HFFc6 (cell line): ENCODE data around the gene MCAT. TPM values are rescaled to one million over a fixed set of nuclear protein-coding genes. Genes with fewer than 3 reads are reported as not detected.

Source experiments
- DNase-seq: peaks from one replicate; pipeline ENCODE4 v3.0.0-alpha.2; 2018
- H3K27ac Mint-ChIP-seq: 2 replicates; pipeline ENCODE4 v1.8.0; 2020; ENCODE audit warnings: mild to moderate bottlenecking, mixed read lengths
- H3K27me3 Mint-ChIP-seq: 2 replicates; pipeline ENCODE4 v1.8.0; 2021; ENCODE audit warnings: mild to moderate bottlenecking, moderate library complexity, mixed read lengths; ENCODE audit not compliant: insufficient read depth
- H3K36me3 Mint-ChIP-seq: 2 replicates; pipeline ENCODE4 v1.8.0; 2021; ENCODE audit warnings: low read depth, mixed read lengths
- H3K4me1 Mint-ChIP-seq: 2 replicates; pipeline ENCODE4 v1.8.0; 2020; ENCODE audit warnings: low read depth, mixed read lengths
- H3K4me3 Mint-ChIP-seq: 2 replicates; pipeline ENCODE4 v1.8.0; 2020; ENCODE audit warnings: mild to moderate bottlenecking, moderate library complexity, mixed read lengths
- H3K9me3 Mint-ChIP-seq: 2 replicates; pipeline ENCODE4 v1.8.0; 2020; ENCODE audit warnings: mild to moderate bottlenecking, mixed read lengths
- CTCF ChIP-seq: fragments of 200-600 bp; sonication (generic); IDR thresholded peaks from 2 replicates; pipeline ENCODE4 v1.5.0; 2021; ENCODE audit warnings: antibody characterized with exemption, mild to moderate bottlenecking
- total RNA-seq, 6 experiments: library from RNA; stranded (reverse); fragmentation: NEBNext Ultra II Directional; extraction: Animal tissue kit (Norgen Biotek cat#: 25700); gene quantifications; 2 replicates in 1 of 6; 3 replicates in 5 of 6; pipeline ENCODE4 v1.2.3, GENCODE V29; 2021

The MCAT gene
- total RNA-seq, 6 experiments from 2014 or later, result 15.1 to 16.6 (median 15.6) TPM

GRCh38 chr22:43181321-43182076 lies 38.3 kb upstream of the MCAT start:
- Mint-ChIP-seq H3K4me3 (no peak overlapping the region), H3K36me3 (peaks cover 17% of the 10 kb centered on the region), H3K27ac (no peak overlapping the region), H3K9me3 (no peaks in the 10 kb centered on the region), H3K4me1 (peaks cover 17% of the 10 kb centered on the region), H3K27me3 (no peaks in the 10 kb centered on the region; the same call in 1 of the 2 replicates)
- no peak for DNase-seq
- TF ChIP-seq CTCF, result no peak

- H3K9me3 Mint-ChIP-seq, result no peaks in the 10 kb centered on the region
- DNase-seq, result no peak
- no peak for TF ChIP-seq CTCF
- H3K4me1 Mint-ChIP-seq, result peaks cover 14% of the 10 kb centered on the region
- no peak overlapping the region for H3K27ac Mint-ChIP-seq
- H3K4me3 Mint-ChIP-seq, result no peak overlapping the region
- H3K36me3 Mint-ChIP-seq, result peaks cover 17% of the 10 kb centered on the region
- H3K27me3 Mint-ChIP-seq, result no peaks in the 10 kb centered on the region; the same call in 1 of the 2 replicates
Measured at GRCh38 chr22:43180670-43181069, 37.5 kb upstream of the MCAT start.

- Mint-ChIP-seq H3K4me1 (peaks cover 10% of the 10 kb centered on the region), H3K27me3 (no peaks in the 10 kb centered on the region), H3K27ac (no peak overlapping the region), H3K4me3 (no peak overlapping the region), H3K9me3 (no peaks in the 10 kb centered on the region), H3K36me3 (peaks cover 17% of the 10 kb centered on the region)
- no peak for TF ChIP-seq CTCF
- no peak for DNase-seq
Measured at GRCh38 chr22:43179911-43180195, 36.7 kb upstream of the MCAT start.

GRCh38 chr22:43179146-43179910 lies 36.1 kb upstream of the MCAT start:
- H3K9me3 Mint-ChIP-seq, result no peaks in the 10 kb centered on the region
- H3K27me3 Mint-ChIP-seq, result no peaks in the 10 kb centered on the region
- H3K27ac Mint-ChIP-seq, result no peak overlapping the region
- peaks cover 6% of the 10 kb centered on the region for H3K4me1 Mint-ChIP-seq
- no peak for DNase-seq
- peaks cover 13% of the 10 kb centered on the region for H3K36me3 Mint-ChIP-seq
- no peak overlapping the region for H3K4me3 Mint-ChIP-seq
- TF ChIP-seq CTCF, result no peak

DNA sequence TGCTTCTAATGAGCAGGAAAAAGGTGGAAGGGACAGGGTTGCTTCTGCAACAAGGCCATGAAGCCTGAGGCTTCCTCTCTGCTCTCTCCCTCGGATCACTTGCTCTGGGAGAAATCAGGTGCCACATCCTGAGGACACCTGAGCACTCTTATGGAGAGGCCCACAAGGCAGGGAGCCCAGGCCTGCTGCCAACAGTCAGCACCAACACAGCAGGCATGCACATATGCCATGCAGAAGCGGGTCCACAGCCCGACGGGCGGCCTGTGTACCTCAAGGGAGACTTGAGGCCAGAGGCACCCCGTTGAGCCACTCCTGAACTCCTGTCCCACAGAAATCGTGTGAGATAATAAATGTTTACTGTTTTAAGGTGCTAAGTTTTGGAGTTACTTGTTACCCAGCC lies 34.3 kb upstream of the MCAT start:
- Mint-ChIP-seq H3K27me3 (no peaks in the 10 kb centered on the region), H3K36me3 (peaks cover 13% of the 10 kb centered on the region; the same call in 1 of the 2 replicates), H3K27ac (no peak overlapping the region), H3K4me3 (no peak overlapping the region), H3K4me1 (no peaks in the 10 kb centered on the region), H3K9me3 (no peaks in the 10 kb centered on the region)
- DNase-seq, result no peak
- TF ChIP-seq CTCF, result no peak
